H1 (cell line): Measurements from ENCODE around the gene GRM5. TPM values are rescaled to one million over a fixed set of nuclear protein-coding genes. Genes with fewer than 3 reads are reported as not detected.

ENCODE experiments used
- CTCF ChIA-PET: fragments of 300-600 bp; sonication (Branson Sonifier 250); formaldehyde crosslinking; loops from one replicate; lab custom pipeline; 2021; ENCODE audit not compliant: partially characterized antibody; lab: Charles Lee
- POLR2A ChIA-PET: fragments of 300-600 bp; sonication (Branson Sonifier 250); formaldehyde crosslinking; loops from one replicate; lab custom pipeline; 2021; ENCODE audit warnings: inconsistent platforms; ENCODE audit not compliant: partially characterized antibody; lab: Charles Lee
- DNase-seq, 2 experiments: peaks; one replicate each; pipeline versions ENCODE4 v3.0.0 to v3.0.0-alpha.2; 2010 to 2022; ENCODE audit warnings: low spot score in 2 of 2, low read depth in 1 of 2, mixed read lengths in 1 of 2
- FAIRE-seq: peaks from 2 replicates; lab custom pipeline; 2011; peaks lifted over from hg19 to GRCh38; lab: Jason Lieb, UNC
- H2AFZ ChIP-seq: 2 replicates; pipeline ENCODE4 v1.8.1; 2012; ENCODE audit warnings: low read length, inconsistent platforms
- H2AK5ac ChIP-seq: 2 replicates; pipeline ENCODE4 v1.6.1; 2013; ENCODE audit warnings: low read depth, low read length
- H2BK120ac ChIP-seq: replicated peaks from 2 replicates; pipeline ENCODE3; 2013; ENCODE audit warnings: low read depth, low read length, inconsistent platforms
- H2BK12ac ChIP-seq: 2 replicates; pipeline ENCODE4 v1.6.1; 2013; ENCODE audit warnings: low read depth, low read length
- H2BK15ac ChIP-seq: 2 replicates; pipeline ENCODE4 v1.6.1; 2013; ENCODE audit warnings: low read length
- H2BK20ac ChIP-seq: 2 replicates; pipeline ENCODE4 v1.6.1; 2013; ENCODE audit warnings: low read length
- H2BK5ac ChIP-seq: 2 replicates; pipeline ENCODE4 v1.6.1; 2013; ENCODE audit warnings: low read depth, low read length
- H3K14ac ChIP-seq: 2 replicates; pipeline ENCODE4 v1.6.1; 2013; ENCODE audit warnings: inconsistent platforms; ENCODE audit not compliant: insufficient read length
- H3K18ac ChIP-seq: 2 replicates; pipeline ENCODE4 v1.6.1; 2013; ENCODE audit warnings: low read length; ENCODE audit errors: extremely low read depth
- H3K23ac ChIP-seq: 2 replicates; pipeline ENCODE4 v1.6.1; 2013; ENCODE audit warnings: inconsistent platforms; ENCODE audit not compliant: insufficient read length
- H3K23me2 ChIP-seq: 2 replicates; pipeline ENCODE4 v1.6.1; 2013; ENCODE audit warnings: low read depth, low read length
- H3K27ac ChIP-seq: 2 replicates; pipeline ENCODE4 v1.6.1; 2011; ENCODE audit warnings: low read depth, low read length, inconsistent platforms
- H3K27me3 ChIP-seq, 4 experiments: replicated peaks in 1 of 4; 1 replicate in 1 of 4; 2 replicates in 3 of 4; pipeline versions ENCODE4 v1.6.1 to v1.8.1; 2011 to 2013; ENCODE audit warnings: low read length in 3 of 4, mild to moderate bottlenecking in 3 of 4, inconsistent platforms in 2 of 4, mixed read lengths in 2 of 4, moderate library complexity in 1 of 4; ENCODE audit not compliant: control insufficient read depth in 3 of 4, insufficient read depth in 3 of 4; ENCODE audit errors: extremely low read depth in 1 of 4
- H3K36me3 ChIP-seq, 4 experiments: 2 replicates each; pipeline versions ENCODE4 v1.6.1 to v1.8.1; 2011 to 2013; ENCODE audit warnings: mild to moderate bottlenecking in 4 of 4, low read length in 3 of 4, moderate library complexity in 2 of 4, control low read depth in 1 of 4, inconsistent platforms in 1 of 4; ENCODE audit not compliant: insufficient read depth in 4 of 4, control insufficient read depth in 2 of 4
- H3K4ac ChIP-seq: replicated peaks from 2 replicates; pipeline ENCODE3; 2013; ENCODE audit warnings: low read length, low read depth, mixed read lengths, inconsistent platforms; ENCODE audit not compliant: insufficient read length
- H3K4me1 ChIP-seq, 4 experiments: replicated peaks in 1 of 4; 1 replicate in 1 of 4; 2 replicates in 3 of 4; pipeline versions ENCODE4 v1.6.1 to v1.8.1; 2011 to 2013; ENCODE audit warnings: low read length in 3 of 4, inconsistent platforms in 2 of 4, mixed read lengths in 1 of 4; ENCODE audit not compliant: insufficient read depth in 4 of 4, control insufficient read depth in 3 of 4
- H3K4me2 ChIP-seq, 2 experiments: 2 replicates each; pipeline versions ENCODE4 v1.6.1 to v1.8.1; 2011 to 2013; ENCODE audit warnings: low read depth in 2 of 2, low read length in 2 of 2, control low read depth in 1 of 2, inconsistent platforms in 1 of 2, mild to moderate bottlenecking in 1 of 2; ENCODE audit not compliant: insufficient read depth in 1 of 2
- H3K4me3 ChIP-seq, 4 experiments: fragments of 200-600, 300-600 bp in 1 of 4; sonication (generic), shearing (Covaris generic), sonication (Bioruptor Twin) in 1 of 4; 2 replicates each; pipeline versions ENCODE4 v1.5.1 to v1.8.1; 2011 to 2016; ENCODE audit warnings: low read length in 4 of 4, low read depth in 3 of 4, control low read depth in 2 of 4, inconsistent platforms in 2 of 4, mild to moderate bottlenecking in 2 of 4, mixed read lengths in 1 of 4, moderate library complexity in 1 of 4; ENCODE audit not compliant: insufficient read depth in 2 of 4; ENCODE audit errors: extremely low read depth in 1 of 4
- H3K56ac ChIP-seq: replicated peaks from 2 replicates; pipeline ENCODE3; 2013; ENCODE audit warnings: low read depth, mild to moderate bottlenecking, mixed read lengths, low read length, inconsistent platforms; ENCODE audit not compliant: insufficient read length
- H3K79me1 ChIP-seq: 2 replicates; pipeline ENCODE4 v1.6.1; 2013; ENCODE audit warnings: low read depth, low read length, control low read depth
- H3K79me2 ChIP-seq, 2 experiments: 2 replicates each; pipeline versions ENCODE4 v1.6.1 to v1.8.1; 2012 to 2013; ENCODE audit warnings: low read length in 2 of 2, mild to moderate bottlenecking in 2 of 2, inconsistent platforms in 1 of 2; ENCODE audit not compliant: insufficient read depth in 2 of 2, control insufficient read depth in 1 of 2
- H3K9ac ChIP-seq, 4 experiments: replicated peaks in 1 of 4; 1 replicate in 1 of 4; 2 replicates in 3 of 4; pipeline versions ENCODE4 v1.6.1 to v1.8.1; 2011 to 2013; ENCODE audit warnings: low read depth in 3 of 4, low read length in 3 of 4, control low read depth in 2 of 4, mild to moderate bottlenecking in 2 of 4, moderate library complexity in 2 of 4, inconsistent platforms in 1 of 4; ENCODE audit errors: extremely low read depth in 1 of 4
- H3K9me3 ChIP-seq, 2 experiments: 2 replicates each; pipeline versions ENCODE4 v1.6.1 to v1.8.1; 2012 to 2013; ENCODE audit warnings: mild to moderate bottlenecking in 2 of 2, moderate library complexity in 2 of 2, control low read depth in 1 of 2, inconsistent platforms in 1 of 2, low read depth in 1 of 2, low read length in 1 of 2, mixed read lengths in 1 of 2; ENCODE audit not compliant: insufficient read depth in 2 of 2
- H4K20me1 ChIP-seq, 2 experiments: replicated peaks in 1 of 2; 2 replicates each; pipeline versions ENCODE3 to v1.8.1; 2011 to 2013; ENCODE audit warnings: inconsistent platforms in 2 of 2, low read length in 2 of 2, mild to moderate bottlenecking in 1 of 2; ENCODE audit not compliant: insufficient read depth in 2 of 2, control insufficient read depth in 1 of 2
- H4K5ac ChIP-seq: 2 replicates; pipeline ENCODE4 v1.6.1; 2013; ENCODE audit warnings: low read length, low read depth, mixed read lengths, inconsistent platforms; ENCODE audit not compliant: insufficient read length
- H4K8ac ChIP-seq: 2 replicates; pipeline ENCODE4 v1.8.0; 2013; ENCODE audit warnings: mild to moderate bottlenecking, moderate library complexity, low read length, inconsistent platforms; ENCODE audit not compliant: insufficient read depth; ENCODE audit errors: extremely low read depth
- H4K91ac ChIP-seq: replicated peaks from 2 replicates; pipeline ENCODE3; 2013; ENCODE audit warnings: low read length, mixed read lengths, inconsistent platforms; ENCODE audit not compliant: insufficient read length
- BACH1 ChIP-seq: IDR thresholded peaks from 2 replicates; pipeline ENCODE4 v1.6.1; 2012; ENCODE audit warnings: low read length, improper control_type of control experiment
- KDM5A ChIP-seq: fragments of 200-600 bp; IDR thresholded peaks from 2 replicates; pipeline ENCODE4 v1.7.1; 2012; ENCODE audit warnings: mild to moderate bottlenecking, low read length, inconsistent platforms, mixed read lengths
- ZNF274 ChIP-seq: IDR thresholded peaks from 2 replicates; pipeline ENCODE4 v1.7.0; 2012; ENCODE audit warnings: low read length, borderline replicate concordance; ENCODE audit errors: extremely low read depth
- WGBS, 2 experiments: shearing (Covaris generic) in 1 of 2; methylation state at CpG; one replicate each; pipeline versions ENCODE4 v1.1.6 to v1.1.7; 2013 to 2015; ENCODE audit warnings: low lambda C conversion rate in 2 of 2, mixed read lengths in 2 of 2, inconsistent platforms in 1 of 2, low coverage in 1 of 2, missing lambda C conversion rate in 1 of 2; ENCODE audit not compliant: insufficient replicate concordance in 2 of 2, insufficient coverage in 1 of 2, insufficient read length in 1 of 2; ENCODE audit errors: extremely low coverage in 1 of 2, missing lambda C conversion rate in 1 of 2; 5-methylcytosine and 5-hydroxymethylcytosine counted together
- polyA plus RNA-seq, 7 experiments: library from polyadenylated mRNA; depleted of rRNA in 3 of 7; stranded (reverse) in 5 of 7; unstranded in 2 of 7; fragments of >200 nt in 5 of 7; fragments of 200-250 nt in 2 of 7; gene quantifications; 1 replicate in 5 of 7; 2 replicates in 1 of 7; 4 replicates in 1 of 7; pipeline versions ENCODE4 v1.2.1 to v1.2.3, GENCODE V29; 2011 to 2013; ENCODE audit warnings: missing spikeins in 2 of 7, mixed read lengths in 2 of 7
- total RNA-seq: library from RNA; stranded (reverse); fragmentation: NEBNext Ultra II Directional; extraction: Animal tissue kit (Norgen Biotek cat#: 25700); gene quantifications from 2 replicates; pipeline ENCODE4 v1.2.1, GENCODE V29; 2021

The GRM5 gene
- total and polyA plus RNA-seq, 2 of the 8 experiments (the other 6 are each of a cell fraction or from before 2014, with no cell fraction given) = 0.15 to 0.43 TPM

- H3K56ac ChIP-seq = no peak overlapping the region
- no peaks in the 10 kb centered on the region for H3K9me3 ChIP-seq
- H3K79me1 ChIP-seq = no peaks in the 10 kb centered on the region
- no peak overlapping the region for H2BK12ac ChIP-seq
- no peak for TF ChIP-seq KDM5A
- no peak for TF ChIP-seq BACH1
- TF ChIP-seq ZNF274 = no peak
- ChIA-PET POLR2A (no interaction called here), CTCF (interaction anchor here (0.9 to 2.5 kb wide), 3 partner anchors 10 to 17 kb away, joined by 4 to 13 read pairs (median 4); no protein-coding TSS in a partner anchor)
- no peak overlapping the region for H4K8ac ChIP-seq
- H4K91ac ChIP-seq = no peak overlapping the region
- no peak overlapping the region for H3K14ac ChIP-seq
- no peaks in the 10 kb centered on the region for H3K36me3 ChIP-seq
- DNase-seq (no peak), FAIRE-seq (no peak)
- H2AFZ ChIP-seq = no peak overlapping the region
- H3K9ac ChIP-seq = no peak overlapping the region
- no peak overlapping the region for H3K4ac ChIP-seq
- H3K4me3 ChIP-seq = no peak overlapping the region
- no peak overlapping the region for H2BK15ac ChIP-seq
- H4K20me1 ChIP-seq = no peaks in the 10 kb centered on the region
- no peaks in the 10 kb centered on the region for H3K27me3 ChIP-seq
- 58% methylated on average over 2 of the region's 2 CpGs; no CpG with 5 or more reads in 1 of the 2 experiments for WGBS, 2 experiments
- no peak overlapping the region for H2BK120ac ChIP-seq
- H3K23me2 ChIP-seq = no peaks in the 10 kb centered on the region
- no peaks in the 10 kb centered on the region for H3K4me1 ChIP-seq
- H3K18ac ChIP-seq = no peak overlapping the region
- no peak overlapping the region for H3K4me2 ChIP-seq
- H2BK5ac ChIP-seq = no peak overlapping the region
- H2BK20ac ChIP-seq = no peak overlapping the region
- H4K5ac ChIP-seq = no peak overlapping the region
- no peaks in the 10 kb centered on the region for H3K79me2 ChIP-seq
- H2AK5ac ChIP-seq = no peak overlapping the region
- no peak overlapping the region for H3K27ac ChIP-seq
- no peak overlapping the region for H3K23ac ChIP-seq
Observed at GRCh38 chr11:88501541-88501940, 564.2 kb downstream of the GRM5 start.
